Stimulated activated CD8-positive, alpha-beta memory T cell treated with anti-CD3 and anti-CD28 coated beads, Interleukin-15, amount 100 ng/mL, for 48 hours (primary cell): ENCODE data around the gene ASB7.
"Not testable (repeated sequence)": the region's sequence is repeated elsewhere in the genome, so short reads cannot be mapped to it uniquely, and the experiment has no call there.

Experiments used
- DNase-seq, 2 donors: peaks; one replicate each; pipeline ENCODE4 v3.0.0-alpha.2; 2020; ENCODE audit warnings: low read depth in 2 of 2

ASB7 gene

GRCh38 chr15:100651253-100651652 is 48.9 kb downstream of the ASB7 start:
- DNase-seq = no peak

GRCh38 chr15:100652116-100652515 is 49.7 kb downstream of the ASB7 start:
- no peak for DNase-seq

GRCh38 chr15:100653608-100654007 is 51.2 kb downstream of the ASB7 start:
- no peak for DNase-seq

GRCh38 chr15:100658895-100659294 is 56.5 kb downstream of the ASB7 start:
- no peak for DNase-seq

- no peak for DNase-seq
Observed at GRCh38 chr15:100661156-100661555, 58.8 kb downstream of the ASB7 start.

GRCh38 chr15:100663086-100663914 is 60.9 kb downstream of the ASB7 start:
- no peak for DNase-seq

GRCh38 chr15:100663915-100664281 is 61.5 kb downstream of the ASB7 start:
- no peak for DNase-seq

GRCh38 chr15:100665570-100665969 is 63.2 kb downstream of the ASB7 start:
- DNase-seq = no peak

GRCh38 chr15:100667405-100668347 is 65.3 kb downstream of the ASB7 start:
- no peak for DNase-seq

GRCh38 chr15:100668348-100668745 is 66.0 kb downstream of the ASB7 start:
- DNase-seq = no peak

GRCh38 chr15:100669260-100669659 is 66.9 kb downstream of the ASB7 start:
- DNase-seq = no peak

- no peak for DNase-seq
Observed at GRCh38 chr15:100670505-100671021, 68.2 kb downstream of the ASB7 start.

- no peak for DNase-seq
Observed at GRCh38 chr15:100671124-100671680, 68.8 kb downstream of the ASB7 start.

- no peak for DNase-seq
Observed at GRCh38 chr15:100671858-100672543, 69.6 kb downstream of the ASB7 start.

GRCh38 chr15:100672959-100673358 is 70.6 kb downstream of the ASB7 start:
- DNase-seq = no peak

- not testable (repeated sequence) for DNase-seq
Observed at GRCh38 chr15:100679151-100679550, 76.8 kb downstream of the ASB7 start.

GRCh38 chr15:100680726-100681125 is 78.3 kb downstream of the ASB7 start:
- no peak for DNase-seq

- no peak for DNase-seq
Observed at GRCh38 chr15:100681335-100681746, 79.0 kb downstream of the ASB7 start.

- no peak for DNase-seq
Observed at GRCh38 chr15:100682468-100682867, 80.1 kb downstream of the ASB7 start.

- DNase-seq = no peak
Observed at GRCh38 chr15:100683434-100683833, 81.0 kb downstream of the ASB7 start.

GRCh38 chr15:100684591-100684990 is 82.2 kb downstream of the ASB7 start:
- no peak for DNase-seq
